Measurements from ENCODE around the gene STARD13. TPM values are rescaled to one million over a fixed set of nuclear protein-coding genes. Genes with fewer than 3 reads are reported as not detected.

The STARD13 gene
- total RNA-seq, 1 experiment from 2014 or later, result 4.1 TPM

GRCh38 chr13:33284916-33285315 lies 639 bp downstream of the STARD13 start (continued):
- TF ChIP-seq ZBTB33 (IDR thresholded peaks at IDR 0.05; ENCODE audit: extremely low read depth, insufficient replicate concordance, low read length), result no peak
- no peak for TF ChIP-seq JUND (IDR thresholded peaks at IDR 0.05)
- no peak for TF ChIP-seq POLR2A (IDR thresholded peaks at IDR 0.05; ENCODE audit: borderline replicate concordance, extremely low read depth, insufficient read depth, insufficient read length)

GRCh38 chr13:33284031-33284430 lies 1.5 kb downstream of the STARD13 start:
- H3K9ac ChIP-seq (ENCODE audit: low read length), result no peak overlapping the region
- H3K36me3 ChIP-seq (ENCODE audit: control insufficient read depth in 1 of 2, insufficient read depth in 2 of 2, low read length in 2 of 2), result no peaks in the 10 kb centered on the region
- H3K79me2 ChIP-seq (ENCODE audit: insufficient read depth, low read length), result no peaks in the 10 kb centered on the region
- peaks cover 11 to 35% of the 10 kb centered on the region in 2 experiments for H3K4me1 ChIP-seq (ENCODE audit: control insufficient read depth in 1 of 2, insufficient read depth in 2 of 2, low read length in 2 of 2)
- no peaks in the 10 kb centered on the region for H3K27me3 ChIP-seq (ENCODE audit: insufficient read depth, low read length)
- no peaks in the 10 kb centered on the region for H3K9me3 ChIP-seq (ENCODE audit: control insufficient read depth in 1 of 2, insufficient read depth in 1 of 2, low read depth in 1 of 2, low read length in 2 of 2)
- intact Hi-C loops (cut with micrococcal nuclease), result no loop called here
- RAD21 ChIA-PET (ENCODE audit: low non-redundant PET in 1 of 2, low total read pairs in 2 of 2, uncharacterized antibody in 2 of 2, unreplicated experiment in 2 of 2), result no interaction called here
- no peak overlapping the region for H2AFZ ChIP-seq (ENCODE audit: low read depth, low read length, poor library complexity, severe bottlenecking)
- H3K9me2 ChIP-seq (ENCODE audit: insufficient read depth), result no peaks in the 10 kb centered on the region
- H3K27ac ChIP-seq (ENCODE audit: low read depth, low read length), result no peak overlapping the region
- ATAC-seq (no peak), DNase-seq (ENCODE audit: low read depth, low spot score) (no peak)
- no peak overlapping the region for H3K4me2 ChIP-seq (ENCODE audit: low read length)
- H3K4me3 ChIP-seq (replicated peaks in 1 of 2; ENCODE audit: low read depth in 1 of 2, low read length in 2 of 2), result no peak overlapping the region
- no TSS peak for BruUV-seq (replicated peaks)
- H4K20me1 ChIP-seq (ENCODE audit: insufficient read depth), result no peaks in the 10 kb centered on the region
- CTCF ChIA-PET, result no interaction called here
- POLR2A ChIA-PET, result no interaction called here
- no peak for TF ChIP-seq ELF1 (IDR thresholded peaks at IDR 0.05; ENCODE audit: borderline replicate concordance, low read depth)
- TF ChIP-seq SIN3A (IDR thresholded peaks at IDR 0.05; ENCODE audit: low read depth), result no peak
- TF ChIP-seq CTCF (IDR thresholded peaks at IDR 0.05 in 2 of 3, conservative IDR thresholded peaks at IDR 0.05 in 1 of 3; ENCODE audit: borderline replicate concordance in 1 of 3, insufficient read depth in 1 of 3, low read depth in 2 of 3, low read length in 2 of 3), result no peak
- TF ChIP-seq EGR1 (IDR thresholded peaks at IDR 0.05; ENCODE audit: low read depth), result no peak
- no peak for TF ChIP-seq EZH2 (IDR thresholded peaks at IDR 0.05)
- TF ChIP-seq REST (IDR thresholded peaks at IDR 0.05; ENCODE audit: low read depth), result no peak
- TF ChIP-seq ATF3 (IDR thresholded peaks at IDR 0.05), result no peak
- no peak for TF ChIP-seq POLR2A (IDR thresholded peaks at IDR 0.05; ENCODE audit: borderline replicate concordance, extremely low read depth, insufficient read depth, insufficient read length)
- no peak for TF ChIP-seq MAX (IDR thresholded peaks at IDR 0.05)
- TF ChIP-seq ZBTB33 (IDR thresholded peaks at IDR 0.05; ENCODE audit: extremely low read depth, insufficient replicate concordance, low read length), result no peak
- TF ChIP-seq JUND (IDR thresholded peaks at IDR 0.05), result no peak
- no peak for TF ChIP-seq YY1 (IDR thresholded peaks at IDR 0.05; ENCODE audit: extremely low read depth, insufficient replicate concordance, low read depth, low read length)
- TF ChIP-seq EZH2phosphoT487 (IDR thresholded peaks at IDR 0.05; ENCODE audit: borderline replicate concordance), result no peak
- no peak for TF ChIP-seq SRF (IDR thresholded peaks at IDR 0.05; ENCODE audit: low read depth)
- no peak for TF ChIP-seq CBX3 (IDR thresholded peaks at IDR 0.05; ENCODE audit: low read depth)
